Measurements from ENCODE around the gene CD6.

GRCh38 chr11:60947700-60948099 is 23.8 kb upstream of the CD6 start:
- TF ChIP-seq EZH2 (IDR thresholded peaks at IDR 0.05; ENCODE audit: insufficient read depth, low read length) (no peak), CTCF (IDR thresholded peaks at IDR 0.05; ENCODE audit: insufficient read depth, low read depth, low read length) (no peak)
